ENCODE results near the gene MYO18A.

The MYO18A gene

GRCh38 chr17:29179232-29180033, 765 bp downstream of the MYO18A start:
- peak overlapping the region; percentile 50 for H3K4me3 ChIP-seq (ENCODE audit: control insufficient read depth, low read depth, low read length)
- DNase-seq (ENCODE audit: low read depth), result no peak
- no peak for TF ChIP-seq CTCF (conservative IDR thresholded peaks at IDR 0.05; ENCODE audit: control insufficient read depth, insufficient read depth, low read depth, low read length)

GRCh38 chr17:29178750-29179231, 1.4 kb downstream of the MYO18A start:
- H3K4me3 ChIP-seq (ENCODE audit: control insufficient read depth, low read depth, low read length), result no peak overlapping the region
- no peak for TF ChIP-seq CTCF (conservative IDR thresholded peaks at IDR 0.05; ENCODE audit: control insufficient read depth, insufficient read depth, low read depth, low read length)
- no peak for DNase-seq (ENCODE audit: low read depth)

- H3K4me3 ChIP-seq (ENCODE audit: control insufficient read depth, low read depth, low read length), result no peak overlapping the region
- no peak for TF ChIP-seq CTCF (conservative IDR thresholded peaks at IDR 0.05; ENCODE audit: control insufficient read depth, insufficient read depth, low read depth, low read length)
- DNase-seq (ENCODE audit: low read depth), result no peak
Observed at GRCh38 chr17:29177871-29178749, 2.1 kb downstream of the MYO18A start.

- no peak for DNase-seq (ENCODE audit: low read depth)
- no peak overlapping the region for H3K4me3 ChIP-seq (ENCODE audit: control insufficient read depth, low read depth, low read length)
- no peak for TF ChIP-seq CTCF (conservative IDR thresholded peaks at IDR 0.05; ENCODE audit: control insufficient read depth, insufficient read depth, low read depth, low read length)
Observed at GRCh38 chr17:29177541-29177870, 2.7 kb downstream of the MYO18A start.

- H3K4me3 ChIP-seq (ENCODE audit: control insufficient read depth, low read depth, low read length), result peak overlapping the region; percentile 44
- DNase-seq (ENCODE audit: low read depth), result peak; percentile 21
- no peak for TF ChIP-seq CTCF (conservative IDR thresholded peaks at IDR 0.05; ENCODE audit: control insufficient read depth, insufficient read depth, low read depth, low read length)
Observed at GRCh38 chr17:29176558-29177351, 3.4 kb downstream of the MYO18A start.

GRCh38 chr17:29175349-29175748, 4.8 kb downstream of the MYO18A start:
- no peak for DNase-seq (ENCODE audit: low read depth)
- H3K4me3 ChIP-seq (ENCODE audit: control insufficient read depth, low read depth, low read length), result no peak overlapping the region
- no peak for TF ChIP-seq CTCF (conservative IDR thresholded peaks at IDR 0.05; ENCODE audit: control insufficient read depth, insufficient read depth, low read depth, low read length)
